NT2/D1 (cell line): ENCODE data around the gene FBXL22.

Source experiments
- DNase-seq: peaks from one replicate; pipeline ENCODE4 v3.0.0-alpha.2; 2011; ENCODE audit warnings: low read depth, low spot score
- H3K27me3 ChIP-seq: 2 replicates; pipeline ENCODE4 v1.6.0; 2011; ENCODE audit warnings: mild to moderate bottlenecking; ENCODE audit not compliant: insufficient read length, insufficient read depth
- H3K36me3 ChIP-seq: 2 replicates; pipeline ENCODE4 v1.6.1; 2011; ENCODE audit warnings: mild to moderate bottlenecking, low read length, mixed read lengths; ENCODE audit not compliant: insufficient read depth, insufficient read length
- H3K4me1 ChIP-seq: 2 replicates; pipeline ENCODE4 v1.5.1; 2011; ENCODE audit not compliant: insufficient read depth, insufficient read length
- H3K4me3 ChIP-seq: 2 replicates; pipeline ENCODE4 v1.5.1; 2011; ENCODE audit warnings: low read depth; ENCODE audit not compliant: insufficient read length
- H3K9ac ChIP-seq: 2 replicates; pipeline ENCODE4 v1.6.0; 2011; ENCODE audit warnings: low read depth; ENCODE audit not compliant: insufficient read length
- H3K9me3 ChIP-seq: 2 replicates; pipeline ENCODE4 v1.5.1; 2011; ENCODE audit warnings: mild to moderate bottlenecking, low read length; ENCODE audit not compliant: insufficient read depth
- SUZ12 ChIP-seq: IDR thresholded peaks from 2 replicates; pipeline ENCODE4 v1.6.1; 2011; ENCODE audit not compliant: insufficient read length, insufficient read depth; ENCODE audit errors: extremely low read depth
- YY1 ChIP-seq: IDR thresholded peaks from 2 replicates; pipeline ENCODE4 v1.6.1; 2011; ENCODE audit not compliant: insufficient read length, insufficient read depth
- ZNF274 ChIP-seq: IDR thresholded peaks from 2 replicates; pipeline ENCODE4 v1.6.1; 2011; ENCODE audit warnings: mild to moderate bottlenecking, low read depth, low read length

FBXL22 gene

GRCh38 chr15:63638839-63639238, 41.7 kb downstream of the FBXL22 start:
- Histone ChIP-seq H3K9me3 (no peaks in the 10 kb centered on the region), H3K36me3 (peaks cover 61% of the 10 kb centered on the region), H3K9ac (no peak overlapping the region), H3K4me3 (no peak overlapping the region), H3K27me3 (no peaks in the 10 kb centered on the region), H3K4me1 (no peaks in the 10 kb centered on the region)
- DNase-seq: no peak
- no peak for TF ChIP-seq SUZ12

DNA sequence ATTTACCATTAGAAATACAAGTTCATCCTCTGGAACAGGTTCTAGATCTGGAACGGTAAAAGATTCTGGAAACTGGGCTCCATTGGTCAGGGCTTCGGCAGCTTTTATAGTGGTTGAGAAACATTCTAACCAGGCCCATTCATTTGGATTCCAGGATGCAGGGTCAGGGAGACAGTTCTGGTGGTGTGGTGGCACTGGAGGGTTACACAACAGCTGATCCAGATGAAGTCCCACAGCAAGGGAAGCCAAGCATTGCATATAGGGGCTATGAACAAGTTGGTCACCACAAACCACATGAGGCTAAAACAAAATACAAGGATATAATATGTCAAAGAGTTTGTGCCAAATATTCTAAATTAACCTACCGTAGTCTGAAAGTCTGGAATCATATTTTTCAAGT, 43.0 kb downstream of the FBXL22 start:
- Histone ChIP-seq H3K9ac (no peak overlapping the region), H3K4me1 (no peaks in the 10 kb centered on the region), H3K4me3 (no peak overlapping the region), H3K36me3 (peaks cover 66% of the 10 kb centered on the region), H3K9me3 (no peaks in the 10 kb centered on the region), H3K27me3 (no peaks in the 10 kb centered on the region)
- TF ChIP-seq SUZ12 (no peak), YY1 (no peak), ZNF274 (no peak)
- DNase-seq: no peak
